Measurements from ENCODE around the gene RBAK.
"Not testable (repeated sequence)": the region's sequence is repeated elsewhere in the genome, so short reads cannot be mapped to it uniquely, and the experiment has no call there.

Gene RBAK

GRCh38 chr7:5045558-5046396 lies at the start of gene RBAK:
TSS of gene RBAK (plus strand) at chr7:5045860. CDS start at chr7:5048077, 2,217 bp downstream.
- DNase-seq (ENCODE audit: low spot score): peak; percentile 92

DNA sequence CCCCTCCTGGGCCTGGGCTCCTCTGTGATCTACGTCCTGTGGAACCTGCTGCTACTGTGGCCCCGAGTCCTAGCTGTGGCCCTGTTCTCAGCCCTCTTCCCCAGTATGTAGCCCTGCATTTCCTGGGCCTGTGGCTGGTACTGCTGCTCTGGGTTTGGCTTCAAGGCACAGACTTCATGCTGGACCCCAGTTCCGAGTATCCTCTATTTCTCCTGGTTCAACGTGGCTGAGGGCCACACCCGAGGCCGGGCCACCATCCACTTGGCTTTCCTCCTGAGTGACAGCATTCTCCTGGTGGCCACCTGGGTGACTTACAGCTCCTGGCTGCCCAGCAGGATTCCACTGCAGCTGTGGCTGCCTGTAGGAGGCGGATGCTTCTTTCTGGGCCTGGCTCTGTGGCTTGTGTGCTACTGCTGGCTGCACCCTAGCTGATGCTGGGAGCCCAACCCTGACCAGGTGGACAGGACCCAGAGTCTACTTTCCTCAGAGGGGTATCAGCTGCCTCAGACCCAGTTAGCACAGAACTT lies 48.9 kb upstream of the RBAK start:
- DNase-seq (ENCODE audit: low spot score): no peak

DNA sequence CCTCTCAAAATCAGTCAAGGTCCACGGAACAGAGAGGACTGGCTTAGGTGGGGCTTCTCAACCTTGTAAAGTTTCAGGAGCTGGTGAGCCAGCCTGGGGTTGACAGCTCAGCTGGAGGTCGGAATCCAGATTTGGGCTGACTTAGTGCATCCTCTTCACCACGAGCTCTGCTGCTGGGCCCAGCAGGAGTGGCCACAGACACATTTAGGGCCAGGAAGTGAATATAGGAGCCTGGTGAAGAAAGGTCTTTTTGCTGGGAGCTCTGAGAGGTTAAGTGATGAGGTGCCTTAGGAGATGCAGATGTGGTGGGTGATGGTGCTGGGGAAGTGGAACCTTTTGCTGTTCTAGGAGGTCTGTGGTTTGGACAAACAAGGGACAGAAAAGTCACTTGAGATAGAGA lies 47.4 kb upstream of the RBAK start:
- no peak for DNase-seq (ENCODE audit: low spot score)

GRCh38 chr7:4998910-4999309 lies 46.8 kb upstream of the RBAK start:
- no peak for DNase-seq (ENCODE audit: low spot score)

DNA sequence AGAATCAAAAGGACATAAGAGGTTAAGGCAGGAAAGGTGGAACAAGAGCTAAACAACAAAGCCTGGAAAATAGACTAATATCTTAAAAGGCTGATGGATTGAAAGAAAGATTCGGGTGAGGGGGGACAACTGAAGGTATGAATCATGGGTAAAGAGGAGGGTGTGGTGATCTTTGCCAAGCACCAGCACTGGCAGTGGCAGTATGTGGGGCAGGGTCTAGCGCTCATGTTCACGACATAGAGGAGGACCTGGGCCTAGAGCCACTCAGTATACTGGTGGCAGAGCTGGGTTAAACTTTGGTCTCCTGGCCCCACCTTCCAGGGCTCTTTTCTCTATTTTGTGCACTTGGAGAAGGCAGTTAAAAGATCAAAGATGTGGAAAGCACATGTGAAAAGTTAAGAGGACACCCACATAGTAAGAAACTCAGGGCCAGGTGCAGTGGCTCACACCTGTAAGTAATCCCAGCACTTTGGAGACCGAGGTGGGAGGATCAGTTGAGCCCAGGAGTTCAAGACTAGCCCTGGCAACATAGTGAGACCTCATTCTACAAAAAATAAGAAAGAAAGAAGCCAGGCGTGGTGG lies 46.2 kb upstream of the RBAK start:
- DNase-seq (ENCODE audit: low spot score): no peak

DNA sequence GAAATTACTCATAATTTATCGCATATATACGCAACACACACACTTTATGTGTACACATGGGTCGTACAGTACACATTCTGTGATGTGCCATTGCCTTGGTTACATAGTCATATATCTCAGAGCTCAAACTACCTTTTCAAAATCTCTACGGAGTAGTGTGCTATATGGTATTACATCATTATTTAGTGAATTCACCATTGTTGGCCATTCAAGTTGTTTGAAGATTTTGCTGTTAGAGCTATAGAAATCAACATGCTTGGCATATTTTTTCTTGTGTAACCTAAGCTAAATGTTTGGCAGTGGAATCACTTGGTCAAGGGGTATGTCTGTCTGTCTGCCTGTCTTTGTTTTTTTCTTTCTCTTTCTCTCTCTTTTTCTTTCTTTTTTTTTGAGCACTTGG lies 44.7 kb upstream of the RBAK start:
- no peak for DNase-seq (ENCODE audit: low spot score)

- DNase-seq (ENCODE audit: low spot score): no peak
Observed at GRCh38 chr7:5001911-5002310, 43.7 kb upstream of the RBAK start.

GRCh38 chr7:5005066-5005465 lies 40.6 kb upstream of the RBAK start:
- no peak for DNase-seq (ENCODE audit: low spot score)

GRCh38 chr7:5012985-5013384 lies 32.7 kb upstream of the RBAK start:
- no peak for DNase-seq (ENCODE audit: low spot score)

- not testable (repeated sequence) for DNase-seq (ENCODE audit: low spot score)
Observed at GRCh38 chr7:5015936-5016335, 29.7 kb upstream of the RBAK start.

- not testable (repeated sequence) for DNase-seq (ENCODE audit: low spot score)
Observed at GRCh38 chr7:5017626-5018025, 28.0 kb upstream of the RBAK start.

DNA sequence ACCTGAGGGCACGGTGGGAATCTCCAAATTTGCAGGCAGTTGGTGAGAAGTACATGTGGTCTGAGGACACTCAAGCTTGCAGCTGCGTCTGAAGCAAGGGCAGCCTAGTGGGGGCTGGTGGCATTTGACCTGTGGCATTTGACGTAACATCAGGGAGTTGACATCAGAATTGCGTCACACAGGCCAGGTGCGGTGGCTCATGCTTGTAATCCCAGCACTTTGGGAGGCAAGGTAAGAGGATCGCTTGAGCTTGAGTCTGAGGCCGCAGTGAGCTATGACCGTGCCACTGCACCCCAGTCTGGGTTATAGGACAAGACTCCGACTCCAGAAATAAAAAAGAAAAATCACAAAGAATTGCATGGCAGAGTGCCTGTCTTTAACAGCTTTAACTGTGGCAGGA lies 25.6 kb upstream of the RBAK start:
- DNase-seq (ENCODE audit: low spot score): no peak

GRCh38 chr7:5020976-5021550 lies 24.6 kb upstream of the RBAK start:
- DNase-seq (ENCODE audit: low spot score): not testable (repeated sequence)

DNA sequence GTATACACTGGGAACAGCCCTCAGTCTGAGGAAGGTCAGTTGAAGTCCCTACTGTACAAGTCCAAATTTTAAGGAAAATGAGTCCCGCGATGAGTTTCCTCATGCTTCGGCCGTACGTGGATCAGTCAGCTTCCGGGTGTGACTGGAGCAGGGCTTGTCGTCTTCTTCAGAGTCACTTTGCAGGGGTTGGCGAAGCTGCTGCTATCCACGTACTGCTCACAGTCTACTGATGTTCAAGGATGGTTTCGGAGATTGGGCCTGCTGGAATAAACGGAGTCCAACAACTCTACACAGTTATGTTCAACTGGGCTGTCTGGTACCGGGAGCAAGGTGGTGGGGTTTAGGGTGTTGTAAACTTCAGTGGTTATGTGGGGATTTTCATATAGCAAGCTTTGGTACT lies 22.0 kb upstream of the RBAK start:
- DNase-seq (ENCODE audit: low spot score): not testable (repeated sequence)

- not testable (repeated sequence) for DNase-seq (ENCODE audit: low spot score)
Observed at GRCh38 chr7:5027796-5028410, 17.8 kb upstream of the RBAK start.

DNA sequence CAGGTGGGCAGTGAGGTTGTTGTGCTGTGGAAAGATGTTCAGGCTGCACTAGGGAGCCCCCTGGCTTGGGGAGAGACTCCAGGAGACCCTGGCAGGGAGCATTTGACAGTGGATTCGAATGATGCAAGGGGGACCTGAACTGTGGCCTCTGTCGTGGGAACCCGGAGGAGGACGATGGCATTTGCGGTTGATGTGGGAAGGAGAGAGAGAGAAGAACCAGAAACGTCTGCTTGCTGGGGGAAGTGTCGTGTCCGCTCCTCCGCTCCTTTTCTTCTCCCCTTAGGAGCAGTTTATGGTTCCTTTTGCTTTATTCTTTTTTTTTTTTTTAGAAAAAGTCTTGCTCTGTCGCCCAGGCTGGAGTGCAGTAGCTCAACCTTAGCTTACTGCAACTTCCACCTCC lies 12.5 kb upstream of the RBAK start:
- not testable (repeated sequence) for DNase-seq (ENCODE audit: low spot score)

DNA sequence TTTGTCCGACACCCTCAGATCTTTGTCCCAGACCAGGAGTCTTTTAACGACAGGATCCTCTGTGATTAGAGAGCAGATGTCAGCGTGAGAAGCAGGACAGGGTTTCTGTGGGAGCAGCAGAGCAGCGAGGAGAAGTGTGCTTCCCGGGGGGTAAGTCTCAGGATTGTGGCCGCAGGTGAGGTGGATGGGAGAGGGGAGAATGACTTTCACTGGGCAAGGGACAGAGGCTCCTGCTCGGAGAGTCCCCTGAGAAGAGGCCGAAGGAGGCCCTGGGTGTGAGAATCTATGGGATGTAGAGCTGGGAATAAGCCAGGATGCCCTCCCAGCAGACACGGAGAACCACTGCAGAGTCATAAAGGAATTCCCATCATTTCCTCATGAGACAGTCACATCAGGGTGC lies 10.4 kb upstream of the RBAK start:
- no peak for DNase-seq (ENCODE audit: low spot score)

GRCh38 chr7:5036446-5036845 lies 9.2 kb upstream of the RBAK start:
- no peak for DNase-seq (ENCODE audit: low spot score)

- no peak for DNase-seq (ENCODE audit: low spot score)
Observed at GRCh38 chr7:5041047-5041446, 4.6 kb upstream of the RBAK start.

- no peak for DNase-seq (ENCODE audit: low spot score)
Observed at GRCh38 chr7:5043661-5044060, 2.0 kb upstream of the RBAK start.

DNA sequence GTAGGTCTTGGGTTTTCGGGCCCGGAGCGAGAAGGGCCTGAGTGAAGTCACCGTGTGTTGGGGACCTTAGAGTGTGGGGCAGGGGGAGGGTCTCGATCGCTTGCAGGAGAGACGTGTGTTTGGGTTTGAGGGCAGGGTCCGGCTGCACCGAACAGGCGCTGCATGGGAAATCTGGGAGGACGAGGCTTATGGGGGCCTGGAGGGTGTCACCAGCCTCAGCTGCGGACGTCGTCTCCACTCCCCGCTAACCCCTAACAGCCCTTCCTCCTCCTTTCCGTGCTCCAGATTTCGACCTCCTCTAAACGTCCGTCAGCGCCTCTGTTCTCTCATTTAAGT lies 705 bp downstream of the RBAK start:
- DNase-seq (ENCODE audit: low spot score): not testable (repeated sequence)

DNA sequence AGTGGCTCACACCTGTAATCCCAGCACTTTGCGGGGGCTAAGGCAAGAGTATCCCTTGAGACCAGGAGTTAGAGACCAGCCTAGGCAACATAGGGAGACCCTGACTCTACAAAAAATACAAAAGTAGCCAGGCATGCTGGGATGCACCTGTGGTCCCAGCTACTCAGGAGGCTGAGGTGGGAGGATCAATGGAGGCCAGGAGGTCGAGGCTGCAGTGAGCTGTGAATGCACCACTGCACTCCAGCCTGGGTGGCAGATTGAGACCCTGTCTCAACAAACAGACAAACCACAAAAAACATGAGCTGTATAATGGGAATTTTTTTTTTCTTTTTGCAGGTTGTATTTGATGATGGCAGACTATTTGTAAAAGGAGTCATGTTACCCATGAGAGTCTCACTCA lies 1.5 kb downstream of the RBAK start:
- not testable (repeated sequence) for DNase-seq (ENCODE audit: low spot score)

DNA sequence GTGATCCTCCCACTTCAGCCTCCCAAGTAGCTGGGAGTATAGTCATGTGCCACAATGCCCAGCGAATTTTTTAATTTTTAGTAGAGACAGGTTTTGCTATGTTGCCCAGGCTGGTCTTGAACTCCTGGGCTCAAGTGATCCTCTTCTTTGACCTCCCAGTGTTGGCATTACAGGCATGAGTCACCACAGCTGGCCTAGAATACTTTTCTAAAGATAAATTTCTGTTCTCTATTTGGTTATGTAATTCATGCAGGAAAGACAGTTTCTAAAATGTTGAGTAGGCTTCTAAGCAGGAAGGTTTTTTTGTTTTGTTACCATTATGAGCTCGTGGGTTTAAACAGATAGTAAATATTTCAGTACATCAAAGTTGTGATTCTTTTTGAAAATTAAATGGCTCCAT lies 5.0 kb downstream of the RBAK start:
- DNase-seq (ENCODE audit: low spot score): no peak
